SK-N-SH (cell line): Measurements from ENCODE around the gene PRKG1. TPM values are rescaled to one million over a fixed set of nuclear protein-coding genes. Genes with fewer than 3 reads are reported as not detected.

Source experiments
- CTCF ChIA-PET: fragments of 300-600, 350-600 bp; formaldehyde crosslinking; extraction: SDS; loops from one replicate; lab custom pipeline; 2021; lab: Yijun Ruan, JAX
- POLR2A ChIA-PET: fragments of 350-600 bp; sonication (Branson Sonifier 250); formaldehyde crosslinking; extraction: SDS; loops from one replicate; lab custom pipeline; 2020; ENCODE audit warnings: antibody characterized with exemption, inconsistent platforms; lab: Yijun Ruan, JAX
- DNase-seq: peaks from one replicate; pipeline ENCODE4 v3.0.0; 2012
- H2AFZ ChIP-seq: fragments of 200-600 bp; sonication (generic); 2 replicates; pipeline ENCODE4 v1.8.1; 2016; ENCODE audit warnings: antibody characterized with exemption, mild to moderate bottlenecking, low read depth
- H3F3A ChIP-seq: fragments of 200-600 bp; sonication (generic); replicated peaks from 2 replicates; pipeline ENCODE3; 2016; ENCODE audit warnings: antibody characterized with exemption, mild to moderate bottlenecking; ENCODE audit not compliant: insufficient read depth
- H3K27ac ChIP-seq, 2 experiments: fragments of 200-500 bp in 1 of 2; fragments of 200-600 bp in 1 of 2; sonication (Bioruptor generic) in 1 of 2; sonication (generic), shearing (Covaris generic) in 1 of 2; 2 replicates each; pipeline versions ENCODE4 v1.5.1 to v1.6.1; 2014 to 2016; ENCODE audit warnings: low read depth in 2 of 2, inconsistent platforms in 1 of 2, low read length in 1 of 2, mild to moderate bottlenecking in 1 of 2, mixed read lengths in 1 of 2
- H3K27me3 ChIP-seq: fragments of 200-600 bp; sonication (generic), shearing (Covaris generic); 2 replicates; pipeline ENCODE4 v1.6.1; 2016; ENCODE audit warnings: mixed run types; ENCODE audit not compliant: insufficient read depth
- H3K36me3 ChIP-seq, 2 experiments: fragments of 200-500 bp in 1 of 2; fragments of 200-600 bp in 1 of 2; sonication (Bioruptor generic) in 1 of 2; sonication (generic) in 1 of 2; replicated peaks in 1 of 2; 2 replicates each; pipeline versions ENCODE3 to v1.5.1; 2014 to 2016; ENCODE audit warnings: low read length in 1 of 2, mild to moderate bottlenecking in 1 of 2; ENCODE audit not compliant: insufficient read depth in 2 of 2, control insufficient read depth in 1 of 2
- H3K4me1 ChIP-seq, 2 experiments: fragments of 200-500 bp in 1 of 2; fragments of 200-600 bp in 1 of 2; sonication (Bioruptor generic) in 1 of 2; sonication (generic), shearing (Covaris generic) in 1 of 2; 2 replicates each; pipeline versions ENCODE4 v1.5.1 to v1.6.1; 2014 to 2016; ENCODE audit warnings: low read depth in 1 of 2, low read length in 1 of 2, mixed run types in 1 of 2; ENCODE audit not compliant: insufficient read depth in 2 of 2, control insufficient read depth in 1 of 2
- H3K4me2 ChIP-seq: fragments of 200-600 bp; sonication (generic), shearing (Covaris generic); 2 replicates; pipeline ENCODE4 v1.6.1; 2017; ENCODE audit warnings: mixed run types
- H3K4me3 ChIP-seq, 2 experiments: fragments of 200-500 bp in 1 of 2; fragments of 200-600 bp in 1 of 2; sonication (Bioruptor generic) in 1 of 2; sonication (generic), shearing (Covaris generic) in 1 of 2; 2 replicates each; pipeline versions ENCODE4 v1.5.1 to v1.8.1; 2014 to 2016; ENCODE audit warnings: low read depth in 2 of 2, inconsistent platforms in 1 of 2, low read length in 1 of 2, mild to moderate bottlenecking in 1 of 2, mixed read lengths in 1 of 2, moderate library complexity in 1 of 2
- H3K79me2 ChIP-seq: fragments of 200-600 bp; sonication (generic); 2 replicates; pipeline ENCODE4 v1.8.1; 2017; ENCODE audit warnings: mild to moderate bottlenecking; ENCODE audit not compliant: insufficient read depth
- H3K9ac ChIP-seq: fragments of 200-600 bp; sonication (generic); 2 replicates; pipeline ENCODE4 v1.6.1; 2017; ENCODE audit warnings: mixed run types
- H3K9me2 ChIP-seq: fragments of 200-600 bp; sonication (generic); 2 replicates; pipeline ENCODE4 v1.6.1; 2017; ENCODE audit warnings: mixed run types
- H3K9me3 ChIP-seq: fragments of 200-600 bp; sonication (generic); 2 replicates; pipeline ENCODE4 v1.6.1; 2017; ENCODE audit warnings: mixed run types, mild to moderate bottlenecking, moderate library complexity
- H4K20me1 ChIP-seq: fragments of 200-600 bp; sonication (generic); 2 replicates; pipeline ENCODE4 v1.6.1; 2017; ENCODE audit warnings: mild to moderate bottlenecking, mixed run types; ENCODE audit not compliant: insufficient read depth
- CHD2 ChIP-seq: fragments of 150-350 bp; IDR thresholded peaks from 2 replicates; pipeline ENCODE4 v1.6.1; 2018; ENCODE audit warnings: low read length; ENCODE audit not compliant: partially characterized antibody
- CTCF ChIP-seq: fragments of 200-600 bp; sonication (generic); IDR thresholded peaks from 2 replicates; pipeline ENCODE4 v1.6.1; 2017; ENCODE audit warnings: antibody characterized with exemption, mild to moderate bottlenecking, moderate library complexity
- EZH2phosphoT487 ChIP-seq: fragments of 200-600 bp; sonication (generic); IDR thresholded peaks from 2 replicates; pipeline ENCODE4 v1.6.1; 2017; ENCODE audit warnings: low read depth, mixed run types, mild to moderate bottlenecking, antibody characterized with exemption, moderate library complexity, borderline replicate concordance
- FOSL2 ChIP-seq: IDR thresholded peaks from 2 replicates; pipeline ENCODE4 v1.4.0; 2012; ENCODE audit warnings: low read depth, mild to moderate bottlenecking, moderate library complexity, borderline replicate concordance
- FOXJ3 ChIP-seq: sonication (generic); formaldehyde crosslinking; IDR thresholded peaks from 2 replicates; pipeline ENCODE4 v1.5.1; 2020; ENCODE audit warnings: mild to moderate bottlenecking, missing genetic modification reagents
- FOXM1 ChIP-seq: IDR thresholded peaks from 2 replicates; pipeline ENCODE4 v1.4.0; 2012; ENCODE audit warnings: low read depth, mild to moderate bottlenecking
- GABPA ChIP-seq: IDR thresholded peaks from 2 replicates; pipeline ENCODE4 v1.4.0; 2012; ENCODE audit warnings: low read depth, mild to moderate bottlenecking
- JUND ChIP-seq: IDR thresholded peaks from 2 replicates; pipeline ENCODE4 v1.4.0; 2012
- MAX ChIP-seq: IDR thresholded peaks from 2 replicates; pipeline ENCODE4 v1.4.0; 2012; ENCODE audit warnings: low read depth
- MEF2A ChIP-seq: IDR thresholded peaks from 2 replicates; pipeline ENCODE4 v1.4.0; 2012; ENCODE audit warnings: low read depth, borderline replicate concordance
- MXI1 ChIP-seq: IDR thresholded peaks from 2 replicates; pipeline ENCODE4 v1.6.1; 2012; ENCODE audit warnings: mild to moderate bottlenecking, low read depth, low read length, improper control_type of control experiment
- NFIC ChIP-seq: IDR thresholded peaks from 2 replicates; pipeline ENCODE4 v1.4.0; 2012; ENCODE audit warnings: borderline replicate concordance
- PBX3 ChIP-seq: IDR thresholded peaks from 2 replicates; pipeline ENCODE4; 2012
- POLR2AphosphoS5 ChIP-seq: IDR thresholded peaks from 2 replicates; pipeline ENCODE4 v1.6.1; 2012; ENCODE audit warnings: low read depth, low read length
- SIN3A ChIP-seq: IDR thresholded peaks from 2 replicates; pipeline ENCODE4 v1.6.1; 2012; ENCODE audit warnings: low read depth, mild to moderate bottlenecking, low read length, moderate library complexity, borderline replicate concordance
- TCF12 ChIP-seq: IDR thresholded peaks from 2 replicates; pipeline ENCODE4 v1.4.0; 2012
- USF1 ChIP-seq: IDR thresholded peaks from 2 replicates; pipeline ENCODE4 v1.4.0; 2012; ENCODE audit warnings: low read depth, borderline replicate concordance
- USF2 ChIP-seq: fragments of 150-350 bp; IDR thresholded peaks from 2 replicates; pipeline ENCODE4 v1.6.1; 2017; ENCODE audit warnings: antibody characterized with exemption, low read length, low read depth, borderline replicate concordance
- ZBTB33 ChIP-seq: IDR thresholded peaks from 2 replicates; pipeline ENCODE4 v1.4.0; 2012; ENCODE audit warnings: low read depth, borderline replicate concordance
- polyA plus RNA-seq, 3 experiments: library from polyadenylated mRNA; depleted of rRNA; stranded (reverse); fragments of >200 nt; gene quantifications; 2 replicates each; pipeline ENCODE4 v1.2.3, GENCODE V29; 2012

The PRKG1 gene
- polyA plus RNA-seq, 1 of the 3 experiments (the other 2 are of a cell fraction) = 4.1 TPM

- TF ChIP-seq EZH2phosphoT487 (no peak), MEF2A (no peak)
Observed at GRCh38 chr10:51030480-51030879, 43.8 kb upstream of the PRKG1 start (continued).

GRCh38 chr10:51031950-51032349 lies 42.3 kb upstream of the PRKG1 start:
- H3K4me3 ChIP-seq = no peak overlapping the region
- no peak for DNase-seq
- H3K9ac ChIP-seq = no peak overlapping the region
- H3K9me3 ChIP-seq = no peaks in the 10 kb centered on the region
- no peak for TF ChIP-seq MAX
- TF ChIP-seq GABPA = no peak
- no peak for TF ChIP-seq JUND
- TF ChIP-seq MEF2A = no peak
- TF ChIP-seq SIN3A = no peak
- TF ChIP-seq CTCF = no peak
- no peak for TF ChIP-seq ZBTB33
- no peak for TF ChIP-seq USF2
- no peak for TF ChIP-seq TCF12
- TF ChIP-seq NFIC = no peak
- TF ChIP-seq MXI1 = no peak
- TF ChIP-seq FOSL2 = no peak
- TF ChIP-seq USF1 = no peak
- TF ChIP-seq POLR2AphosphoS5 = no peak
- TF ChIP-seq CHD2 = no peak
- TF ChIP-seq PBX3 = no peak
- TF ChIP-seq FOXM1 = no peak
- no peak for TF ChIP-seq FOXJ3 (CRISPR knock-in tag)
- no peak overlapping the region for H3K4me2 ChIP-seq
- CTCF ChIA-PET = interaction anchor here (0.8 kb wide), 1 partner anchor 10 kb away, joined by 3 read pairs; no protein-coding TSS in a partner anchor
- POLR2A ChIA-PET = no interaction called here
- H3F3A ChIP-seq = no peaks in the 10 kb centered on the region
- H2AFZ ChIP-seq = no peak overlapping the region
- no peaks in the 10 kb centered on the region for H3K27me3 ChIP-seq
- H3K36me3 ChIP-seq = no peaks in the 10 kb centered on the region
- no peaks in the 10 kb centered on the region for H3K9me2 ChIP-seq
- H4K20me1 ChIP-seq = no peaks in the 10 kb centered on the region
- no peaks in the 10 kb centered on the region for H3K79me2 ChIP-seq
- peaks cover 0 to 5% of the 10 kb centered on the region in 2 experiments; a peak in 2 of 4 replicates for H3K4me1 ChIP-seq
- no peak overlapping the region for H3K27ac ChIP-seq
